HG03354 (cell line): Measurements from ENCODE around the gene NRG2.

ENCODE experiments used
- ATAC-seq: cut with Tn5 transposase; IDR thresholded peaks from one replicate; pipeline ENCODE4 v1.9.1; 2021; ENCODE audit warnings: mild to moderate bottlenecking; ENCODE audit not compliant: unreplicated experiment, poor library complexity, severe bottlenecking

NRG2 gene

DNA sequence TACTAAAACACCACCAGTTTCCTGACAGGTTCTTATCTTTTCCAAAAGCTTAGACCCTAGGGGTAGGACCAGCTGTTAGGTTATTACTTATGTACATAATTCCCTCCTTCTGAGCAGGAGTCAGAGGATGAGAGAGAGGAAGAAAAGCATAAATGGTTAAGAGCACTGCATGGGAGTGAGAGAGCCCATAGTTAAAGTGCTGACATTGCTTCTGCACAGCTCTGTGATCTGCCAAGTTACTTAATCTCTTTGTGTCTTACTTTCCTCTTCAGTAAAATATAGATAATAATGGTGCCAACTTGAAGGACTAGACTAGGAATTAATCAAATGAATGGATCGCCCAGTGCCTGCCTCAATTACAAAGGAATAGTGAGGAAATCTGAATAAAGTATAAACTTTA lies 66.4 kb downstream of the NRG2 start:
- ATAC-seq: no peak

DNA sequence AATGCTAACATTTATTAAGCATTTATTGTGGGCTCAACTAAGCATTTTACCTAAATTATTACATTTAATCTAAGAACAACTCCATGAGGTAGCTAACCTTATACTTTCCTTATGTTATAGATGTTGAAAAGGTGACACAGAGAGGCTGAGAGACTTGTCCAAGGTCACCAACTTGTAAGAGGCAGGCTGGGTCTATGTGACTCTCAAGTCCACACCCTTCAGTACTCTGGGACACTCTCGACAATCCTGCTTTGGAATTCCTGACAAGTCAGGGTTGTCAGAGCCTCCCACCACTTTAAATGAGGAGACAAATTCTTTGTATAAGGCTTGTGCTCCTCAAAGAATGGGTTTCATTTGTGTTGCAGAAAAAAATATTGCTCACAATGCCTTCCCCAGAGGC lies 67.2 kb downstream of the NRG2 start:
- no peak for ATAC-seq

GRCh38 chr5:139975306-139975705 lies 67.8 kb downstream of the NRG2 start:
- ATAC-seq: no peak

GRCh38 chr5:139974661-139975060 lies 68.4 kb downstream of the NRG2 start:
- ATAC-seq: no peak

GRCh38 chr5:139971202-139971725 lies 71.8 kb downstream of the NRG2 start:
- ATAC-seq: no peak

DNA sequence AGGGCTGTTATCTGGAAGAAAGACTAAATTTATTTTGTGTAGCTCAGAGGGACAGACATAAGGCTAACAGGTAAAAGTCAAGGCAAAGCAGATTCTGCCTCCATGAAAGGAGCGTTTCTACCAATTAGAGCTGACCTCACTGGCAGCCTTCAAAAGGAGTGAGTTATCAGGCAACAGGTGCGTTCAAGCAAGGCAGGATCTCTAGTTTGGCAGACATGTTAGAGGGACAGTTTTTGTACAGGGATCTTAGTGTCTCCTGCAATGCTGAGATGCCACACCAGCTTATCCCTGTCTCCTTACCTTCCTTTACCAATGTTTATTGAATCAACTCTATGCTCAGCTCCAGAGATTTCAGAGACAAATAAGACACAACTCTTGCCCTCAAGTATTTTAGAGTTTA lies 73.8 kb downstream of the NRG2 start:
- no peak for ATAC-seq

DNA sequence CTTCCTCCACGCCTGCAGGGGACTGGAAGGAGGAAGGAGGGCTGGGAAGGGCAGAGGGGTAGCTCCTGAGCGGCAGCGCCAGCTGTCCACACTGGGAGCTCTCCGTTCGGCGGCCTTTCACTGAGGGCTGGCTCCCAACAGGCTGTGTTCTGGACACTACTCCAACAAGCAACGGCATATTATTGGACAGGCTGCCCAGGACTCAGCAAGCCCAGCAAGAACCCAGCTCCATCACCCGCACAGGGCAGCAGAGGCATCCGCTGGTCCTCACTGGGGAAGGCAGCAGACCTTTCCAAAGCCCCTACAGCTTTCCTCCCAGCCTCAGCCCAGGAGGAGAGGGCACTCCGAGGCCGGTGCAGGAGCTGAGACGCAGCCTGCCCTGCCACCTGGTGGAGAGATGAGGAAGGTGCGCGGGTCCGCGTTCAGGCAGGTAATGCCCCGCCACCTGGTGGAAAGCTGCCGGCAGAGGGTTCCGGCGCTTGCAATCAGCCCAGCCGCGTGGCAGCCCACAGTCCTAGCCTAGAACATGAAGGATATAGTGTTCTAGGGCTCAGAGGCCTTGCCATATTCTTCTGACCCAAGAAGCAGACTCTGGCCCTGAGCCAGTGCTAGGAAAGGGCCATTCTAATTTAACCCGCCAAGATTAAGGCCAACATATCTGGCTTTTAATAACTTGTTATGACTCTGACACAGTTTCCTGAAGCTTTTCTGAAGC lies 74.4 kb downstream of the NRG2 start:
- peak; percentile 97 for ATAC-seq

GRCh38 chr5:139967353-139967752 lies 75.7 kb downstream of the NRG2 start:
- no peak for ATAC-seq

GRCh38 chr5:139966856-139967255 lies 76.2 kb downstream of the NRG2 start:
- no peak for ATAC-seq

GRCh38 chr5:139964994-139965565 lies 78.0 kb downstream of the NRG2 start:
- no peak for ATAC-seq

DNA sequence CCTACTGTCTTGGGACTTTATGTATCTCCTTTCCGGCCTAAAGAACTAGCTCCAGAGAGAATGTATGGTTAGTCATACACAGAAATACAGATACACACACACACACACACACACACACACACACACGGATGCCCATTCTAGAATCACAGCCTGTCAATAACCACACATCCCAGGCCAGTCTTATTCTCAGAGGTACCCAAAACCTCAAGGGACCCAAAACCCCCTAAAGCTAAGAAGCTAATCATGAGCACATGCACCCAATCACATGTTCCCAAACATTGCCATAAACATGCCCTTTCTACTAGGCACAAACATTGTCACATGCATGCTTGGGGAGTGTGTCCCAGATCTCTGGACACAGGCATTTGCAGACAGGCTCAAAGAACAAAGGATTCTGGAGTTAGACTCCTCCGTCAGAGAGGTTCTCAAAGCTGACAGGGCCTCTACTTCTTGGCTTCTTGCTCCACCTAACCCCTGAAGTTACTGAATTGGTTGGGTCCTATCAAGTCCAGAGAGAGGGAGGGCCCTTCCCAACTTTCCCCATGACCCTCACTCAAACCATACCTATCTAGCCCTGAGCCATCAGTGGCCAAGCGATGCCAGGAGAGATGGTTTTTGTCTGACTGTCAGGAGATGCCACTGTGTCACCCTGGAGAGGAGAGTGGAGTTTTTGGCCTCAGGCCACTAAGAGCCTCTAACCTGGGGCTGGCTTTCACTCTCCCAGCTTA lies 78.7 kb downstream of the NRG2 start:
- no peak for ATAC-seq

- no peak for ATAC-seq
These were observed 80.7 kb downstream of the NRG2 start for GRCh38 chr5:139962445-139962844.

DNA sequence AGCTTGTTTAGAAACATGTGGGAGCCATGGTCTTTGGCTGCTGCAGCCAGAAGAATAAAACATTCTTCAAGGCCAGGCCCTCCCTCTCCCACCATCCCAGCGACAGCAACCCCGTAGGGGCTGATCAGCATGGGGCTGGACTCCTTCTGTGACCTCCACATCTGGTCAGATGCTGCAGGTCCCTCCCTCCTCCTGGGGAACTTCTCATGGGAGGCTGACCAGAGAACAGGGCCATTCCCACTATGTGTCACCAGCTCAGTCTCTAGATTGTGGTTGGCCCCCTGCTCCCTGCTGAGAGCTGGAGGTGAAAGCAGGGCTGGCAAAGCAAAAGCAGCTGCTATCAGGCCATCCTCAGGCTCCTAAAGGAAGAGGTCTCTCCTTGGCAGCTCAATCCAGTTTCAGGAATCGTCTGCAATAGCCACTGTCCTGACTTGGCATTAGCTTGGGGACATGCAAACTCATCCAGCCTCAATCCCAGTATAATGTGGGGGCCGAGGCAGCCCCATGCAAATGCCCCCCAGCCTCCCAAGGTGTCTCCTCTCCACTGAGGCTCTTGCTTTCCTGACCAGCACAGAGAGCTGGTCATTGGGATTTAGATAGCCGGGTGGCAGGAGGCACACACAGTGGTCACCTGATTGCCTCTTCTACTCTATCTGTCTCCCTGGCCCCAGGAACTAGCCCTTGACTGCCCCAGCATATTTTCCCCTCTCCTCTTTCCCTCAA lies 81.5 kb downstream of the NRG2 start:
- ATAC-seq: no peak

DNA sequence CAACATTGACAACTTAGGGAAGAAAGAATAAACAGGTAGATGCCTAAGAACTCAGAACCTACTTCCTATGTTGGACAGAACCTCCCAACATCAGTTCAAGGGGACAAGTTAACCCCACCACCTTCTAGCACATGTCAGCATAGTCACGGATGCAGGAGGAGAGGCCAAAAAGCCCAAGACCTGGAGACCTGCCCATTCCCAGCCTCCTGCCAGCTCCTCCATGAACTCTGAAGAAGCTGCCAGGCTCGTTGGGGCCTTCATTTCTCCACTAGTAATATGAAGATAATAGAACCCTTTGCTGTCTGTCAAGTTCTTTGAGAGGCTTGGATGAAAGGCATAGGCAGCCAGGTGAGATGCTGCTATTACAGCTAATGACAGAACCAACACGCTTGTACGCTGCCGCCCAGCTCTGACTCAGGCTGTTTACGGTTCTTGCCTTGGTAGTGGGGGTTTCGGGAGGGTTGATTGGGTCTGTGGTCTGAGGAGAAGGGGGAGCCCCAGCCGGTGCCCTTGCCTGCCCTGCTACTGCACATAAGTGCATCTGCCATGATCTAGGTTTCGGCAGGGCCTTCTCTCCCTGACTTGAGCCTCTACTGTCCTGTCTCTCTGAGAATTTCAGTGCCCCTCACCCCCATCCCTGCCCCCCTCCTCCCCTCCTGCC lies 82.2 kb downstream of the NRG2 start:
- ATAC-seq: peak; percentile 78

- no peak for ATAC-seq
These were observed 84.5 kb downstream of the NRG2 start for GRCh38 chr5:139958432-139959148.

- no peak for ATAC-seq
These were observed 86.8 kb downstream of the NRG2 start for GRCh38 chr5:139956342-139956741.

DNA sequence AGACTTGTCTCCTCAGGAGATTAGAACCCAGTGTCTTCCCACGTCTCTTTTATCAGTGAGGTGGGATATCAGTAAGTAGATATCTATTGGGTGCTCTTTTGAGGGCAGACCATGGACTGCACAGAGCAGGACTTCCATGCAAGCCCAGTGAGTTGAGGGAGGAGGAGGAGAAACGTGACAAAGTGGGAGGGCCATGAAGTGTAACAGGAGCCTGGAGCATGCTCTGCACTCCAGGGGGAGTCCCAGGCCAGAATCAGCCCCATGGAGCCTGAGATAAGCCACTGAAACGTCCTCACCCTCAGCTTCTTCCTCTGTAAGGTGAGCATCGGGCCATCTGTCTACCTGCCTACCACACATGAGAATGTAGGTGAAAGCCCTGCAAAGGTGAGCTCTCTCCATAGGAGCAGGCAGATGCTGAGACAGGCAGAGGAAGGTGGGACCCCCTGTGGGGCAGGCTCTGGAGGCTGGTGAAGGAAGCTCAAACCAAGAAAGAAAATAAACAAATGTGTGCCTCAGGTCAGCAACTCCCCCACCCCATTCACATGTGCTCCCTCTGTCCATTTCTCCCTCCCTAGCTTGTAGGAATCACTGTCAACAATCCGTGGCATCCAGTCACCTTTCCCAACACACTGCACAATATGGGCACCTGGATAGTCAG lies 87.4 kb downstream of the NRG2 start:
- no peak for ATAC-seq

DNA sequence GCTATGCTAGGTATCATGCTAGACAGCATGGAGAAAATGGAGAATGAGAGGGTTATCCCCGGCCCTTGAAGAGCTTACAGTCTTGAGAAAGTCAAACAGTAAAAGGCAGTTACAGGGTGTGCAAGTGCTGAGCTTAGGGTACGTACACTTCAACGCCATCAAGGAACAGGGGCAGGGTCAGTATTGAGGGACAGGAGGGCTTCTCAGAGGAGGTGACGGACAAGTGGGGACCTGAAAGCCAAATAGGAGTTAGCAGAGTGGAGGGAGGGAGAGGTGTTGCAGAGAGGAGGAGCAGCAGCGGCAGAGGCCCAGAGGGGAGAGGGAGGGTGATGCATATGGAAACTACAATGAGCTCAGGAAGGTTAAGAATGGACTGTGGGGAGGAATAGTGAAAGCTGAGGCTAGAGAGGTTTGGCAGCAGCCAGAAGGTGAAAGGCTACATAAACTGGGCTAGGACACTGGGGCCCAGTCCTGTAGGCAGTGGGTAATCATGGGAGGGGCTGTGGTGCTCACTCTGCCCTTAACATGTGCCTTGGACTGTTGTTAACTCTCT lies 88.0 kb downstream of the NRG2 start:
- no peak for ATAC-seq
